ENCODE data around the gene KCNE3. TPM values are rescaled to one million over a fixed set of nuclear protein-coding genes. Genes with fewer than 3 reads are reported as not detected.

The KCNE3 gene
- total RNA-seq, 1 donor from 2014 or later: 0.59 TPM

- Histone ChIP-seq H3K27ac (ENCODE audit: low read depth, low read length) (no peak overlapping the region), H3K79me2 (ENCODE audit: insufficient read depth, low read length) (no peaks in the 10 kb centered on the region), H2AFZ (ENCODE audit: low read depth, low read length) (no peak overlapping the region), H3K36me3 (ENCODE audit: insufficient read depth, low read length) (no peaks in the 10 kb centered on the region), H4K20me1 (ENCODE audit: insufficient read depth, low read length) (no peaks in the 10 kb centered on the region), H3K4me3 (ENCODE audit: insufficient read depth, low read depth, low read length) (no peak overlapping the region), H3K9me3 (ENCODE audit: insufficient read depth, low read depth, low read length) (no peaks in the 10 kb centered on the region), H3K4me2 (ENCODE audit: low read length) (no peak overlapping the region), H3K9ac (ENCODE audit: low read length) (no peak overlapping the region), H3K27me3 (ENCODE audit: insufficient read depth, low read length) (no peaks in the 10 kb centered on the region), H3K4me1 (ENCODE audit: insufficient read depth, low read length) (peaks cover 11% of the 10 kb centered on the region)
- H3K36me3 Mint-ChIP-seq (ENCODE audit: low read depth, unreplicated experiment): peaks cover 1% of the 10 kb centered on the region
- no peak overlapping the region for H3K27ac Mint-ChIP-seq (ENCODE audit: unreplicated experiment)
- peaks cover 3% of the 10 kb centered on the region for H3K9me3 Mint-ChIP-seq (ENCODE audit: unreplicated experiment)
- H3K4me3 Mint-ChIP-seq (ENCODE audit: unreplicated experiment): no peak overlapping the region
- FAIRE-seq: no peak
- H3K4me1 Mint-ChIP-seq (ENCODE audit: low read depth, unreplicated experiment): no peaks in the 10 kb centered on the region
- H3K27me3 Mint-ChIP-seq (ENCODE audit: low read depth, unreplicated experiment): peaks cover 41% of the 10 kb centered on the region
- DNase-seq (ENCODE audit: low read depth): no peak
- TF ChIP-seq EZH2 (IDR thresholded peaks at IDR 0.05; ENCODE audit: insufficient read depth, low read length) (no peak), CTCF (IDR thresholded peaks at IDR 0.05; ENCODE audit: insufficient read depth, low read depth, low read length) (no peak)
Measured at GRCh38 chr11:74471037-74471436, 3.7 kb upstream of the KCNE3 start.

- H3K36me3 Mint-ChIP-seq (ENCODE audit: low read depth, unreplicated experiment): peaks cover 1% of the 10 kb centered on the region
- H3K4me1 Mint-ChIP-seq (ENCODE audit: low read depth, unreplicated experiment): no peaks in the 10 kb centered on the region
- H3K9me3 Mint-ChIP-seq (ENCODE audit: unreplicated experiment): peaks cover 3% of the 10 kb centered on the region
- no peak overlapping the region for H3K27ac ChIP-seq (ENCODE audit: low read depth, low read length)
- H3K36me3 ChIP-seq (ENCODE audit: insufficient read depth, low read length): no peaks in the 10 kb centered on the region
- H3K4me1 ChIP-seq (ENCODE audit: insufficient read depth, low read length): peaks cover 11% of the 10 kb centered on the region
- DNase-seq (ENCODE audit: low read depth) (no peak), FAIRE-seq (no peak)
- no peaks in the 10 kb centered on the region for H3K9me3 ChIP-seq (ENCODE audit: insufficient read depth, low read depth, low read length)
- no peak overlapping the region for H3K9ac ChIP-seq (ENCODE audit: low read length)
- H3K4me2 ChIP-seq (ENCODE audit: low read length): no peak overlapping the region
- H3K27me3 ChIP-seq (ENCODE audit: insufficient read depth, low read length): no peaks in the 10 kb centered on the region
- no peak overlapping the region for H3K4me3 ChIP-seq (ENCODE audit: insufficient read depth, low read depth, low read length)
- no peaks in the 10 kb centered on the region for H4K20me1 ChIP-seq (ENCODE audit: insufficient read depth, low read length)
- no peaks in the 10 kb centered on the region for H3K79me2 ChIP-seq (ENCODE audit: insufficient read depth, low read length)
- H3K4me3 Mint-ChIP-seq (ENCODE audit: unreplicated experiment): no peak overlapping the region
- no peak overlapping the region for H3K27ac Mint-ChIP-seq (ENCODE audit: unreplicated experiment)
- no peak overlapping the region for H2AFZ ChIP-seq (ENCODE audit: low read depth, low read length)
- TF ChIP-seq EZH2 (IDR thresholded peaks at IDR 0.05; ENCODE audit: insufficient read depth, low read length) (no peak), CTCF (IDR thresholded peaks at IDR 0.05; ENCODE audit: insufficient read depth, low read depth, low read length) (no peak)
- H3K27me3 Mint-ChIP-seq (ENCODE audit: low read depth, unreplicated experiment): peaks cover 38% of the 10 kb centered on the region
Measured at GRCh38 chr11:74470526-74470925, 3.2 kb upstream of the KCNE3 start.

- FAIRE-seq: no peak
- Mint-ChIP-seq H3K9me3 (ENCODE audit: unreplicated experiment) (peaks cover 3% of the 10 kb centered on the region), H3K4me3 (ENCODE audit: unreplicated experiment) (no peak overlapping the region)
Measured at GRCh38 chr11:74468936-74469335, 1.6 kb upstream of the KCNE3 start.

More at GRCh38 chr11:74468936-74469335, 1.6 kb upstream of the KCNE3 start:
- Histone ChIP-seq H3K4me2 (ENCODE audit: low read length) (no peak overlapping the region), H3K79me2 (ENCODE audit: insufficient read depth, low read length) (no peaks in the 10 kb centered on the region), H4K20me1 (ENCODE audit: insufficient read depth, low read length) (no peaks in the 10 kb centered on the region), H3K4me3 (ENCODE audit: insufficient read depth, low read depth, low read length) (no peak overlapping the region), H3K36me3 (ENCODE audit: insufficient read depth, low read length) (no peaks in the 10 kb centered on the region), H2AFZ (ENCODE audit: low read depth, low read length) (no peak overlapping the region), H3K4me1 (ENCODE audit: insufficient read depth, low read length) (peaks cover 11% of the 10 kb centered on the region), H3K27me3 (ENCODE audit: insufficient read depth, low read length) (no peaks in the 10 kb centered on the region), H3K9ac (ENCODE audit: low read length) (no peak overlapping the region), H3K27ac (ENCODE audit: low read depth, low read length) (no peak overlapping the region), H3K9me3 (ENCODE audit: insufficient read depth, low read depth, low read length) (no peaks in the 10 kb centered on the region)
- Mint-ChIP-seq H3K27me3 (ENCODE audit: low read depth, unreplicated experiment) (peaks cover 40% of the 10 kb centered on the region), H3K4me1 (ENCODE audit: low read depth, unreplicated experiment) (no peaks in the 10 kb centered on the region), H3K27ac (ENCODE audit: unreplicated experiment) (no peak overlapping the region), H3K36me3 (ENCODE audit: low read depth, unreplicated experiment) (no peaks in the 10 kb centered on the region)
- TF ChIP-seq CTCF (IDR thresholded peaks at IDR 0.05; ENCODE audit: insufficient read depth, low read depth, low read length): no peak
- TF ChIP-seq EZH2 (IDR thresholded peaks at IDR 0.05; ENCODE audit: insufficient read depth, low read length): no peak
- no peak for DNase-seq (ENCODE audit: low read depth)

Measured in astrocyte (in vitro differentiated cells and primary cell).